Keratinocyte (primary cell): ENCODE results near the gene MOK. TPM values are rescaled to one million over a fixed set of nuclear protein-coding genes. Genes with fewer than 3 reads are reported as not detected.
"Not testable (repeated sequence)": the region's sequence is repeated elsewhere in the genome, so short reads cannot be mapped to it uniquely, and the experiment has no call there.

Experiments
- DNase-seq: peaks from one replicate; pipeline ENCODE4 v3.0.0-alpha.2; 2011; ENCODE audit warnings: low read depth, missing footprints, low spot score
- FAIRE-seq: peaks from 2 replicates; lab custom pipeline; 2011; peaks lifted over from hg19 to GRCh38; lab: Jason Lieb, UNC
- H2AFZ ChIP-seq: 2 replicates; pipeline ENCODE4 v1.6.0; 2012; ENCODE audit warnings: low read length, control low read depth, inconsistent platforms; ENCODE audit not compliant: control insufficient read depth
- H3K27ac ChIP-seq: 2 replicates; pipeline ENCODE4 v1.5.1; 2011; ENCODE audit warnings: low read length; ENCODE audit not compliant: control insufficient read depth, insufficient read depth
- H3K27me3 ChIP-seq: 3 replicates; pipeline ENCODE4 v1.6.0; 2011; ENCODE audit warnings: low read length; ENCODE audit not compliant: control insufficient read depth, insufficient read depth; ENCODE audit errors: extremely low read depth
- H3K36me3 ChIP-seq, 2 experiments: 2 replicates in 1 of 2; 3 replicates in 1 of 2; pipeline ENCODE4 v1.5.1; 2011; ENCODE audit warnings: low read length in 2 of 2, mild to moderate bottlenecking in 1 of 2; ENCODE audit not compliant: control insufficient read depth in 2 of 2, insufficient read depth in 2 of 2; ENCODE audit errors: extremely low read depth in 1 of 2
- H3K4me1 ChIP-seq: 3 replicates; pipeline ENCODE4 v1.5.1; 2011; ENCODE audit warnings: low read length; ENCODE audit not compliant: control insufficient read depth, insufficient read depth; ENCODE audit errors: extremely low read depth
- H3K4me2 ChIP-seq: 3 replicates; pipeline ENCODE4 v1.6.0; 2011; ENCODE audit warnings: low read depth, low read length; ENCODE audit not compliant: control insufficient read depth, insufficient read depth; ENCODE audit errors: extremely low read depth
- H3K4me3 ChIP-seq, 3 experiments: fragments of 200-600 bp in 1 of 3; sonication (generic) in 1 of 3; 2 replicates in 2 of 3; 3 replicates in 1 of 3; pipeline ENCODE4 v1.5.1; 2011 to 2016; ENCODE audit warnings: low read length in 3 of 3, mild to moderate bottlenecking in 3 of 3, control low read depth in 2 of 3, inconsistent platforms in 1 of 3, low read depth in 1 of 3, mixed read lengths in 1 of 3, mixed run types in 1 of 3, moderate library complexity in 1 of 3; ENCODE audit not compliant: control insufficient read depth in 2 of 3, insufficient read depth in 2 of 3; ENCODE audit errors: extremely low read depth in 1 of 3
- H3K79me2 ChIP-seq: 2 replicates; pipeline ENCODE4 v1.6.0; 2012; ENCODE audit warnings: low read length; ENCODE audit not compliant: control insufficient read depth, insufficient read depth
- H3K9ac ChIP-seq: 3 replicates; pipeline ENCODE4 v1.6.0; 2011; ENCODE audit warnings: low read length; ENCODE audit not compliant: control insufficient read depth, insufficient read depth; ENCODE audit errors: extremely low read depth
- H3K9me1 ChIP-seq: 3 replicates; pipeline ENCODE4 v1.6.0; 2011; ENCODE audit warnings: low read length; ENCODE audit not compliant: control insufficient read depth, insufficient read depth; ENCODE audit errors: extremely low read depth
- H3K9me3 ChIP-seq: 2 replicates; pipeline ENCODE4 v1.5.1; 2012; ENCODE audit warnings: low read depth, low read length; ENCODE audit not compliant: control insufficient read depth
- H4K20me1 ChIP-seq: 3 replicates; pipeline ENCODE4 v1.6.0; 2011; ENCODE audit warnings: low read length; ENCODE audit not compliant: control insufficient read depth, insufficient read depth; ENCODE audit errors: extremely low read depth
- CTCF ChIP-seq, 3 experiments: IDR thresholded peaks in 1 of 3; conservative IDR thresholded peaks in 1 of 3; optimal IDR thresholded peaks in 1 of 3; 2 replicates in 2 of 3; 3 replicates in 1 of 3; pipeline versions ENCODE3 to v1.5.1; 2011; ENCODE audit warnings: low read length in 3 of 3, mild to moderate bottlenecking in 3 of 3, moderate library complexity in 2 of 3, control low read depth in 1 of 3, inconsistent platforms in 1 of 3; ENCODE audit not compliant: insufficient read depth in 2 of 3; ENCODE audit errors: extremely low read depth in 1 of 3
- EZH2 ChIP-seq: IDR thresholded peaks from one replicate; pipeline ENCODE4 v1.6.1; 2012; ENCODE audit warnings: inconsistent platforms, mild to moderate bottlenecking, low read length, moderate library complexity
- dilution Hi-C: fragments of 300-500 bp; cut with MboI; formaldehyde crosslinking; loops from one replicate; pipeline ENCODE4 v1.7.0; 2020; ENCODE audit warnings: low sequenced_read_pairs; ENCODE audit not compliant: extremely low pct_ligation_motif_present
- polyA plus RNA-seq, 5 experiments: library from polyadenylated mRNA; depleted of rRNA in 3 of 5; stranded (reverse) in 3 of 5; stranded (forward) in 1 of 5; unstranded in 1 of 5; fragments of >200 nt; gene quantifications; 1 replicate in 1 of 5; 2 replicates in 3 of 5; 3 replicates in 1 of 5; pipeline versions ENCODE4 v1.2.1 to v1.2.3, GENCODE V29; 2011 to 2012; ENCODE audit warnings: missing spikeins in 2 of 5, low read depth in 1 of 5, low replicate concordance in 1 of 5

The MOK gene
- polyA plus RNA-seq, 1 donor (not counting 4 experiments of a cell fraction or from before 2014, with no cell fraction given) = 38.1 TPM

- peak overlapping the region; percentile 44 for H3K27ac ChIP-seq
- dilution Hi-C loops = no loop called here
- H2AFZ ChIP-seq = peak overlapping the region; percentile 92
- H3K4me1 ChIP-seq = peaks cover 37% of the 10 kb centered on the region
- H3K4me3 ChIP-seq = peak overlapping the region; percentile 18 to 74 (median 53)
- no peaks in the 10 kb centered on the region for H3K79me2 ChIP-seq
- H4K20me1 ChIP-seq = no peaks in the 10 kb centered on the region
- peak overlapping the region; percentile 85 for H3K4me2 ChIP-seq
- peak; percentile 80 to 99 (median 98) for TF ChIP-seq CTCF (optimal IDR thresholded peaks at IDR 0.05 in 1 of 3, IDR thresholded peaks at IDR 0.05 in 1 of 3, conservative IDR thresholded peaks at IDR 0.05 in 1 of 3; ENCODE audit: extremely low read depth in 1 of 3, insufficient read depth in 2 of 3, low read length in 3 of 3)
- TF ChIP-seq EZH2 = no peak
- no peaks in the 10 kb centered on the region for H3K36me3 ChIP-seq
- peak overlapping the region; percentile 68 for H3K9ac ChIP-seq
- H3K9me1 ChIP-seq = no peaks in the 10 kb centered on the region
- FAIRE-seq (no peak), DNase-seq (no peak)
- H3K9me3 ChIP-seq = no peaks in the 10 kb centered on the region
- H3K27me3 ChIP-seq = no peaks in the 10 kb centered on the region
These were observed 9.5 kb upstream of the MOK start for GRCh38 chr14:102314242-102315011.

GRCh38 chr14:102303664-102304063 is 1.3 kb downstream of the MOK start:
- peaks cover 8% of the 10 kb centered on the region for H3K4me1 ChIP-seq
- TF ChIP-seq CTCF (optimal IDR thresholded peaks at IDR 0.05 in 1 of 3, IDR thresholded peaks at IDR 0.05 in 1 of 3, conservative IDR thresholded peaks at IDR 0.05 in 1 of 3; ENCODE audit: extremely low read depth in 1 of 3, insufficient read depth in 2 of 3, low read length in 3 of 3) (no peak), EZH2 (no peak)
- no peaks in the 10 kb centered on the region for H3K9me3 ChIP-seq
- peaks cover 47% of the 10 kb centered on the region for H3K79me2 ChIP-seq
- peak overlapping the region; percentile 77 to 87 (median 81) for H3K4me3 ChIP-seq
- H3K9me1 ChIP-seq = no peaks in the 10 kb centered on the region
- no peaks in the 10 kb centered on the region for H3K27me3 ChIP-seq
- H3K9ac ChIP-seq = peak overlapping the region; percentile 83
- H3K27ac ChIP-seq = peak overlapping the region; percentile 87
- no peaks in the 10 kb centered on the region for H3K36me3 ChIP-seq
- peak overlapping the region; percentile 80 for H3K4me2 ChIP-seq
- FAIRE-seq (no peak), DNase-seq (no peak)
- dilution Hi-C loops = no loop called here
- no peaks in the 10 kb centered on the region for H4K20me1 ChIP-seq
- H2AFZ ChIP-seq = no peak overlapping the region

DNA sequence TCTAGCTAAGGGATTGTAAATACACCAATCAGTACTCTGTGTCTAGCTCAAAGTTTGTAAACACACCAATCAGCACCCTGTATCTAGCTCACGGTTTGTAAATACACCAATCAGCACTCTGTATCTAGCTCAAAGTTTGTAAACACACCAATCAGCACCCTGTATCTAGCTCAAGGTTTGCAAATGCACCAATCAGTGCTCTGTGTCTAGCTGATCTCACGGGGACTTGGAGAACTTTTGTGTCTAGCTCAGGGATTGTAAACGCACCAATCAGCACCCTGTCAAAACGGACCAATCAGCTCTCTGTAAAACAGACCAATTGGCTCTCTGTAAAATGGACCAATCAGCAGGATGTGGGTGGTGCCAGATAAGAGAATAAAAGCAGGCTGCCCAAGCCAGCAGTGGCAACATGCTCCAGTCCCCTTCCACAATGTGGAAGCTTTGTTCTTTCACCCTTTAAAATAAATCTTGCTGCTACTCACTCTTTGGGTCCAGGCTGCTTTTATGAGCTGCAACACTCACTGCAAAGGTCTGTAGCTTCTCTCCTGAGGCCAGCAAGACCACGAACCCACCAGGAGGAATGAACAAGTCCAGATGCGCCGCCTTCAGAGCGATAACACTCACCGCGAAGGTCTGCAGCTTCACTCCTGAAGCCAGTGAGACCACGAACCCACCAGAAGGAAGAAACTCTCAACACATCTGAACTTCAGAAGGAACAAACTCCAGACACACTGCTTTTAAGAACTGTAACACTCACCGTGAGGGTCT is 6.5 kb downstream of the MOK start:
- H3K79me2 ChIP-seq = peaks cover 45% of the 10 kb centered on the region
- H3K36me3 ChIP-seq, H4K20me1 ChIP-seq, H3K9me3 ChIP-seq, H3K4me1 ChIP-seq, DNase-seq, H3K27me3 ChIP-seq, H2AFZ ChIP-seq, H3K9me1 ChIP-seq, H3K9ac ChIP-seq, H3K4me3 ChIP-seq, dilution Hi-C loops, H3K4me2 ChIP-seq, H3K27ac ChIP-seq: not testable (repeated sequence)
- FAIRE-seq = peak; percentile 43
